Psoas muscle (tissue), 8 donors: ENCODE measurements around the gene REM2. TPM values are rescaled to one million over a fixed set of nuclear protein-coding genes. Genes with fewer than 3 reads are reported as not detected.

Experiments used
- ATAC-seq, 4 donors: fragments of 200-7000 bp; cut with Tn5 transposase; one replicate each; pipeline ENCODE4 v1.9.1; 2020; ENCODE audit warnings: moderate library complexity in 3 of 4, mild to moderate bottlenecking in 2 of 4
- DNase-seq, 2 donors: peaks; one replicate each; pipeline ENCODE4 v3.0.0-alpha.2; 2020
- H3K27ac ChIP-seq: fragments of 200-600 bp; one replicate; pipeline ENCODE4 v1.8.0; 2022
- H3K27me3 ChIP-seq, 3 donors: fragments of 200-600 bp in 1 of 3; one replicate each; pipeline versions ENCODE4 v1.6.1 to v1.8.0; 2013 to 2022; ENCODE audit warnings: low read length in 2 of 3, mild to moderate bottlenecking in 2 of 3, moderate library complexity in 1 of 3; ENCODE audit not compliant: insufficient read depth in 3 of 3
- H3K36me3 ChIP-seq, 2 donors: fragments of 200-600 bp in 1 of 2; one replicate each; pipeline versions ENCODE4 v1.6.1 to v1.8.0; 2013 to 2022; ENCODE audit warnings: low read depth in 1 of 2, mild to moderate bottlenecking in 1 of 2, moderate library complexity in 1 of 2; ENCODE audit not compliant: insufficient read depth in 1 of 2
- H3K4me1 ChIP-seq: fragments of 200-600 bp; one replicate; pipeline ENCODE4 v1.8.0; 2022
- H3K4me3 ChIP-seq: fragments of 200-600 bp; one replicate; pipeline ENCODE4 v1.8.0; 2022; ENCODE audit warnings: mild to moderate bottlenecking
- H3K9me3 ChIP-seq: fragments of 200-600 bp; one replicate; pipeline ENCODE4 v1.8.0; 2022
- CTCF ChIP-seq: fragments of 200-600 bp; IDR thresholded peaks from one replicate; pipeline ENCODE4 v1.8.0; 2022; ENCODE audit warnings: antibody characterized with exemption
- WGBS, 3 donors: extraction: QIAGEN DNeasy Blood & Tissue Kit; methylation state at CpG; one replicate each; pipeline versions ENCODE4 v1.1.6 to v1.1.7; 2013; 5-methylcytosine and 5-hydroxymethylcytosine counted together
- intact Hi-C, 2 donors: fragments of 100-400 bp; cut with DNase I; formaldehyde crosslinking; loops; one replicate each; pipeline versions ENCODE4 v1.11.0 to v1.14.2; 2022
- polyA plus RNA-seq, 3 donors: library from polyadenylated mRNA; stranded (reverse); fragments of 200-250 nt; gene quantifications; one replicate each; pipeline ENCODE4 v1.2.3, GENCODE V29; 2013
- total RNA-seq, 4 donors: library from RNA; stranded (reverse); fragmentation: NEBNext Ultra II Directional in 2 of 4; extraction: Animal tissue kit (Norgen Biotek cat#: 25700) in 2 of 4; gene quantifications; one replicate each; pipeline versions ENCODE4 v1.2.1 to v1.2.4, GENCODE V29; 2021 to 2023
- donor health status: healthy with polysubstance abuse.
- donor health status: DM: no; HTN: no; CAD: no; lungs with moderate emphysema.
- donor health status: Bipolar disorder and iron deficiency.
- donor health status: healthy.
- donor health status: DM: yes; HTN: yes; CAD: no.
- donor health status: DM: no; HTN: no; CAD: no.
- donor health status: DM: no; HTN: no; CAD: no.
- donor health status: DM: yes; HTN: yes; CAD: no.

Gene REM2
- total and polyA plus RNA-seq, 7 donors = 0.05 to 0.34 (median 0.18) TPM; not detected in 2

- no peak overlapping the region for H3K4me3 ChIP-seq
- H3K9me3 ChIP-seq = no peaks in the 10 kb centered on the region
- 95 to 98% (median 96%) methylated on average over 15 of the region's 15 CpGs for WGBS, 3 donors
- H3K27ac ChIP-seq = no peak overlapping the region
- H3K27me3 ChIP-seq = no peaks in the 10 kb centered on the region
- ATAC-seq (no peak), DNase-seq (no peak)
- peaks cover 0 to 62% of the 10 kb centered on the region in 2 donors for H3K36me3 ChIP-seq
- intact Hi-C loops = no loop called here
- TF ChIP-seq CTCF = no peak
- H3K4me1 ChIP-seq = peaks cover 14% of the 10 kb centered on the region
Observed at GRCh38 chr14:22875003-22875747, 7.8 kb upstream of the REM2 start.

GRCh38 chr14:22875748-22876319, 7.2 kb upstream of the REM2 start:
- 94 to 96% (median 94%) methylated on average over 20 of the region's 20 CpGs for WGBS, 3 donors
- peaks cover 7% of the 10 kb centered on the region for H3K4me1 ChIP-seq
- H3K36me3 ChIP-seq = peaks cover 0 to 62% of the 10 kb centered on the region in 2 donors
- no peak for DNase-seq
- H3K27me3 ChIP-seq = no peaks in the 10 kb centered on the region
- intact Hi-C loops = no loop called here
- no peaks in the 10 kb centered on the region for H3K9me3 ChIP-seq
- no peak overlapping the region for H3K4me3 ChIP-seq
- ATAC-seq = no peak
- H3K27ac ChIP-seq = no peak overlapping the region
- TF ChIP-seq CTCF = no peak

GRCh38 chr14:22877000-22877501, 6.0 kb upstream of the REM2 start:
- no peaks in the 10 kb centered on the region for H3K27me3 ChIP-seq
- H3K4me3 ChIP-seq = no peak overlapping the region
- intact Hi-C loops = no loop called here
- peaks cover 0 to 62% of the 10 kb centered on the region in 2 donors for H3K36me3 ChIP-seq
- no peak overlapping the region for H3K27ac ChIP-seq
- WGBS, 3 donors = 90 to 94% (median 94%) methylated on average over 21 to 22 of the region's 22 CpGs
- no peak for DNase-seq
- no peak for TF ChIP-seq CTCF
- no peaks in the 10 kb centered on the region for H3K9me3 ChIP-seq
- H3K4me1 ChIP-seq = peaks cover 5% of the 10 kb centered on the region
- ATAC-seq = no peak

- DNase-seq = no peak
- no peak overlapping the region for H3K4me3 ChIP-seq
- intact Hi-C loops = no loop called here
- no peaks in the 10 kb centered on the region for H3K4me1 ChIP-seq
- TF ChIP-seq CTCF = no peak
- H3K27me3 ChIP-seq = peaks cover 0 to 4% (median 0%) of the 10 kb centered on the region in 3 donors
- WGBS, 3 donors = 73 to 79% (median 76%) methylated on average over 8 of the region's 8 CpGs
- no peak overlapping the region for H3K27ac ChIP-seq
- H3K9me3 ChIP-seq = no peaks in the 10 kb centered on the region
- ATAC-seq = no peak
- peaks cover 0 to 57% of the 10 kb centered on the region in 2 donors for H3K36me3 ChIP-seq
Observed at GRCh38 chr14:22878271-22879246, 4.5 kb upstream of the REM2 start.
